ENCODE measurements around the gene SCG2.

GRCh38 chr2:223641082-223641481, 38.9 kb upstream of the SCG2 start:
- TF ChIP-seq ZNF274 (IDR thresholded peaks at IDR 0.05; ENCODE audit: low read depth, low read length) (no peak), YY1 (IDR thresholded peaks at IDR 0.05; ENCODE audit: insufficient read depth, insufficient read length) (no peak)

Measured in NT2/D1 (cell line).